HepG2 (cell line): ENCODE measurements around the gene OR7D2. TPM values are rescaled to one million over a fixed set of nuclear protein-coding genes. Genes with fewer than 3 reads are reported as not detected.

Experiments used
- ARID4A ChIP-seq: sonication (generic); formaldehyde crosslinking; IDR thresholded peaks from 2 replicates; pipeline ENCODE4 v1.5.0; 2020; ENCODE audit warnings: mild to moderate bottlenecking, missing genetic modification reagents, borderline replicate concordance
- ARNT ChIP-seq: fragments of 450-650 bp; IDR thresholded peaks from 2 replicates; pipeline ENCODE4 v1.6.1; 2017
- CENPBD1 ChIP-seq: sonication (generic); formaldehyde crosslinking; IDR thresholded peaks from 2 replicates; pipeline ENCODE4 v1.8.0; 2022; ENCODE audit warnings: missing genetic modification reagents, low read depth, mild to moderate bottlenecking, borderline replicate concordance
- CHD2 ChIP-seq: IDR thresholded peaks from 2 replicates; pipeline ENCODE4 v1.6.1; 2011; ENCODE audit warnings: low read depth, low read length, improper control_type of control experiment
- CTCF ChIP-seq: sonication (generic); formaldehyde crosslinking; IDR thresholded peaks from 2 replicates; pipeline ENCODE4 v1.5.0; 2020; ENCODE audit warnings: mild to moderate bottlenecking, missing genetic modification reagents, moderate library complexity
- ELF1 ChIP-seq: sonication (generic); formaldehyde crosslinking; IDR thresholded peaks from 2 replicates; pipeline ENCODE4 v1.4.0; 2020; ENCODE audit warnings: missing genetic modification reagents
- KAT2B ChIP-seq: fragments of 150-350 bp; IDR thresholded peaks from 2 replicates; pipeline ENCODE4 v1.6.1; 2014; ENCODE audit warnings: low read depth, low read length, borderline replicate concordance
- MBD4 ChIP-seq: IDR thresholded peaks from 2 replicates; pipeline ENCODE4 v1.6.1; 2012; ENCODE audit warnings: low read length, inconsistent platforms, borderline replicate concordance
- MLX ChIP-seq: IDR thresholded peaks from 2 replicates; pipeline ENCODE4 v1.6.1; 2016
- MLXIP ChIP-seq: sonication (generic); formaldehyde crosslinking; IDR thresholded peaks from 2 replicates; pipeline ENCODE4 v1.9.0; 2021; ENCODE audit warnings: missing genetic modification reagents, borderline replicate concordance
- NR0B2 ChIP-seq: sonication (generic); formaldehyde crosslinking; IDR thresholded peaks from 2 replicates; pipeline ENCODE4 v1.4.0; 2020; ENCODE audit warnings: mild to moderate bottlenecking, missing genetic modification reagents
- SAFB2 ChIP-seq: sonication (generic); formaldehyde crosslinking; IDR thresholded peaks from 2 replicates; pipeline ENCODE4 v1.5.1; 2020; ENCODE audit warnings: missing genetic modification reagents, low read depth, mild to moderate bottlenecking, borderline replicate concordance
- ZNF124 ChIP-seq: sonication (generic); formaldehyde crosslinking; IDR thresholded peaks from 2 replicates; pipeline ENCODE4 v1.4.0; 2020; ENCODE audit warnings: missing genetic modification reagents
- ZNF326 ChIP-seq: sonication (generic); formaldehyde crosslinking; IDR thresholded peaks from 2 replicates; pipeline ENCODE4 v1.4.0; 2020; ENCODE audit warnings: missing genetic modification reagents, borderline replicate concordance
- ZNF564 ChIP-seq: sonication (generic); formaldehyde crosslinking; IDR thresholded peaks from 2 replicates; pipeline ENCODE4 v1.8.1; 2023; ENCODE audit warnings: mild to moderate bottlenecking, missing genetic modification reagents
- ZNF670 ChIP-seq: sonication (generic); formaldehyde crosslinking; IDR thresholded peaks from 2 replicates; pipeline ENCODE4 v1.8.0; 2022; ENCODE audit warnings: mild to moderate bottlenecking, missing genetic modification reagents, borderline replicate concordance
- ZNF747 ChIP-seq: sonication (generic); formaldehyde crosslinking; IDR thresholded peaks from 2 replicates; pipeline ENCODE4 v1.8.1; 2023; ENCODE audit warnings: missing genetic modification reagents, mild to moderate bottlenecking, borderline replicate concordance
- ZNF788 ChIP-seq: sonication (generic); formaldehyde crosslinking; IDR thresholded peaks from 2 replicates; pipeline ENCODE4 v1.5.0; 2020; ENCODE audit warnings: mild to moderate bottlenecking, missing genetic modification reagents, borderline replicate concordance
- polyA plus RNA-seq, 8 experiments: library from polyadenylated mRNA; depleted of rRNA in 3 of 8; stranded (reverse) in 7 of 8; unstranded in 1 of 8; fragments of >200 nt; fragmentation: Illumina TruSeq in 4 of 8; extraction: Trizol in 4 of 8; gene quantifications; 2 replicates each; pipeline versions ENCODE4 v1.2.1 to v1.2.3, GENCODE V29; 2011 to 2016; ENCODE audit warnings: low read depth in 4 of 8, missing spikeins in 1 of 8, mixed read lengths in 1 of 8; ENCODE audit not compliant: insufficient read depth in 1 of 8
- total RNA-seq, 5 experiments: library from RNA; depleted of rRNA; stranded (reverse); fragments of >200 nt; fragmentation: Illumina TruSeq; extraction: Trizol; gene quantifications; 2 replicates each; pipeline ENCODE4 v1.2.3, GENCODE V29; 2016; ENCODE audit warnings: low read depth in 1 of 5

Gene OR7D2
- total and polyA plus RNA-seq, 2 of the 13 experiments (the other 11 are each of a cell fraction or from before 2014, with no cell fraction given): 0.07 TPM; not detected in 1

GRCh38 chr19:9140159-9140874, 38.5 kb upstream of the OR7D2 start, which contains the start of gene ZNF317 (continued):
- TF ChIP-seq ZNF670 (CRISPR knock-in tag): no peak
- no peak for TF ChIP-seq ZNF747 (CRISPR knock-in tag)
- TF ChIP-seq MLXIP (CRISPR knock-in tag): no peak
- TF ChIP-seq ZNF326 (CRISPR knock-in tag): no peak
- TF ChIP-seq MBD4: no peak
- no peak for TF ChIP-seq CENPBD1
- peak; percentile 86; the same call in 1 of the 2 replicates for TF ChIP-seq ARID4A (CRISPR knock-in tag)
- peak; percentile 36; the same call in 1 of the 2 replicates for TF ChIP-seq NR0B2 (CRISPR knock-in tag)
- no peak for TF ChIP-seq ARNT
- 0 out of 2 replicates have a peak, but pooled peaks have one; percentile 31 for TF ChIP-seq ZNF564 (CRISPR knock-in tag)
- TF ChIP-seq CHD2: peak; percentile 97
- peak; percentile 100 for TF ChIP-seq ELF1 (CRISPR knock-in tag)
- 0 out of 2 replicates have a peak, but pooled peaks have one; percentile 45 for TF ChIP-seq ZNF124
- no peak for TF ChIP-seq SAFB2 (CRISPR knock-in tag)
- TF ChIP-seq ZNF788 (CRISPR knock-in tag): peak; percentile 54; the same call in 1 of the 2 replicates
- TF ChIP-seq MLX: 0 out of 2 replicates have a peak, but pooled peaks have one; percentile 13
- TF ChIP-seq CTCF (CRISPR knock-in tag): 0 out of 2 replicates have a peak, but pooled peaks have one; percentile 8
- no peak for TF ChIP-seq KAT2B
